ENCODE measurements around the gene SDK2. TPM values are rescaled to one million over a fixed set of nuclear protein-coding genes. Genes with fewer than 3 reads are reported as not detected.
A peak's percentile ranks its signal among the peaks of the same experiment; 100 is the strongest.
"Not testable (repeated sequence)": the region's sequence is repeated elsewhere in the genome, so short reads cannot be mapped to it uniquely, and the experiment has no call there.

SDK2 gene
- total and polyA plus RNA-seq, 11 donors, result 0.84 to 4.0 (median 2.6) TPM

DNA sequence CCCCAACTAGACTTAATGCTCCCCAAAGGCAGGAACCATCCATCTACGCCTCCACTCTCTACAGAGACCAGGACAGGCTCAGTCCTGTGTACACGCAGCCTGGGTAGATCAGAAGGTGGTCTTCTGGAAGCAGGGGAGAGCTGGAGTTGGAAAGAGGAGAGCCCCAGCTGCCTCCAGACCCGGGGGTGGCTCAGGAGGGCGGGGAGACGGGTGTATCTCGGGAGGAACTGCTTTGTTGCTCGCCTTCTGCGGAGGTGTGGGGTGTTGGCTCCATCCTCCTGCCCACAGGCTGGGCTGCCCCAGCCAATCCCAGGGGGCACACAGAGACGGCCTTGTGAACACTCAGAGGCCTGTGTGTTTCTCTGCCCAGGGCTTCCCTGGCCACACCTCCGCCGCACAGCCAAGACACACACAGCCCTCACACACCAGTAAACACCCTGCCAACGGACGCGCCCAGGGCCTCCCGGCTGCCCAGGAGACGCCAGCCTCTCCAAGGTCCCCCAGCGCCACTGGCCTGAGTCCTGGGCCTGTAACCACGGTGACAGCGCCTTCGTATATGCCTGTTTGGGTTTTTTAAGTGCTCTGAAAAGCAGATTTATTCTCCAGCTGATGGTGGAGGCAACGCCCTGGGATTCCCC is 189.1 kb downstream of the SDK2 start:
- DNase-seq (no peak), ATAC-seq (no peak)
- intact Hi-C loops (cut with DNase I), result no loop called here
- H3K4me1 ChIP-seq, result no peaks in the 10 kb centered on the region
- WGBS, 4 donors, result 67 to 79% (median 71%) methylated on average over 19 to 21 of the region's 21 CpGs
- no peaks in the 10 kb centered on the region for H3K36me3 ChIP-seq
- no peak overlapping the region for H3K27ac ChIP-seq
- peaks cover 0 to 7% (median 0%) of the 10 kb centered on the region in 9 donors for H3K27me3 ChIP-seq
- no peak overlapping the region for H3K4me3 ChIP-seq
- TF ChIP-seq, protein P1, sequence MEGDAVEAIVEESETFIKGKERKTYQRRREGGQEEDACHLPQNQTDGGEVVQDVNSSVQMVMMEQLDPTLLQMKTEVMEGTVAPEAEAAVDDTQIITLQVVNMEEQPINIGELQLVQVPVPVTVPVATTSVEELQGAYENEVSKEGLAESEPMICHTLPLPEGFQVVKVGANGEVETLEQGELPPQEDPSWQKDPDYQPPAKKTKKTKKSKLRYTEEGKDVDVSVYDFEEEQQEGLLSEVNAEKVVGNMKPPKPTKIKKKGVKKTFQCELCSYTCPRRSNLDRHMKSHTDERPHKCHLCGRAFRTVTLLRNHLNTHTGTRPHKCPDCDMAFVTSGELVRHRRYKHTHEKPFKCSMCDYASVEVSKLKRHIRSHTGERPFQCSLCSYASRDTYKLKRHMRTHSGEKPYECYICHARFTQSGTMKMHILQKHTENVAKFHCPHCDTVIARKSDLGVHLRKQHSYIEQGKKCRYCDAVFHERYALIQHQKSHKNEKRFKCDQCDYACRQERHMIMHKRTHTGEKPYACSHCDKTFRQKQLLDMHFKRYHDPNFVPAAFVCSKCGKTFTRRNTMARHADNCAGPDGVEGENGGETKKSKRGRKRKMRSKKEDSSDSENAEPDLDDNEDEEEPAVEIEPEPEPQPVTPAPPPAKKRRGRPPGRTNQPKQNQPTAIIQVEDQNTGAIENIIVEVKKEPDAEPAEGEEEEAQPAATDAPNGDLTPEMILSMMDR (IDR thresholded peaks at IDR 0.05), result no peak
- TF ChIP-seq POLR2A (IDR thresholded peaks at IDR 0.05), result no peak
- H3K9me3 ChIP-seq, result peaks cover 0 to 12% (median 0%) of the 10 kb centered on the region in 12 donors

DNA sequence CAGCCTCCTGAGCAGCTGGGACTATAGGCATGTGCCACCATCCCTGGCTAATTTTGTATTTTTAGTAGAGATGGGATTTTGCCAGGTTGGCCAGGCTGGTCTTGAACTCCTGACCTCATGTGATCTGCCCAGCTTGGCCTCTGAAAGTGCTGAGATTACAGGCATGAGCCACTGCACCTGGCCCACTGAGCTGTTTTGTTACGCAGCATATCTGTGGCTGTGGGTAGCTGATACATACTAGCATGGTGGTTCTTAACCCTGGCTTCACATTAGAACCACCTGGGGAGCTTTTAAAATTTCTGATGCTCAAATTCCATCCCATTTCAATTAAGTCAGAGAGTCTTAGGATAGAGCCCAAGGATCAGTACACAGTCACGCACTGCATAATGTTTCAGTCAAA is 190.8 kb downstream of the SDK2 start:
- H3K4me1 ChIP-seq; H3K4me3 ChIP-seq; H3K27ac ChIP-seq; intact Hi-C loops (cut with DNase I); DNase-seq; H3K36me3 ChIP-seq; H3K27me3 ChIP-seq; H3K9me3 ChIP-seq; ATAC-seq: not testable (repeated sequence)
- 95 to 100% (median 98%) methylated on average over 2 of the region's 2 CpGs for WGBS, 4 donors

DNA sequence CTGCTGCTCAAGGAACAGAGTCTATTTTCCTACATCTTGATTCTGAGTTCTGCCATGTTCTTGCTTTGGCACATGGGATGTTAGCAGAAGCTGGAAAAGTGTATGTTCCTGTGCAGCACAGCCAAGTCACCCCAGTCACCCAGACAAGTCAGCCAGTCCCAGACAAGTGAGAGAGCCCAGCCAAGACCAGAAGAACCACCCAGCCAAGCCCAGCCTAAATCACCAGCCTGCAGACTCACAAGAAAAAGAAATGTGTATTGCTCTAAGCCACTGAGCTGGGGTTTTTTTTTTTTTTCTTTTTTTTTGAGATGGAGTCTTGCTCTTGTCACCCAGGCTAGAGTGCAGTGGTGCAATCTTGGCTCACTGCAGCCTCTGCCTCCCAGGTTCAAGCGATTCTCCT is 191.2 kb downstream of the SDK2 start:
- TF ChIP-seq POLR2A (IDR thresholded peaks at IDR 0.05), result no peak
- TF ChIP-seq, protein P1 (IDR thresholded peaks at IDR 0.05), result no peak
- H3K4me1 ChIP-seq, result no peaks in the 10 kb centered on the region
- H3K36me3 ChIP-seq, result no peaks in the 10 kb centered on the region
- no peak overlapping the region for H3K27ac ChIP-seq
- peaks cover 0 to 7% (median 0%) of the 10 kb centered on the region in 12 donors for H3K9me3 ChIP-seq
- no peak for DNase-seq
- no peak overlapping the region for H3K4me3 ChIP-seq
- no peak for ATAC-seq
- peaks cover 0 to 7% (median 0%) of the 10 kb centered on the region in 9 donors for H3K27me3 ChIP-seq
- WGBS, 4 donors, result 87 to 100% (median 90%) methylated on average over 1 of the region's 1 CpG
- intact Hi-C loops (cut with DNase I), result no loop called here

DNA sequence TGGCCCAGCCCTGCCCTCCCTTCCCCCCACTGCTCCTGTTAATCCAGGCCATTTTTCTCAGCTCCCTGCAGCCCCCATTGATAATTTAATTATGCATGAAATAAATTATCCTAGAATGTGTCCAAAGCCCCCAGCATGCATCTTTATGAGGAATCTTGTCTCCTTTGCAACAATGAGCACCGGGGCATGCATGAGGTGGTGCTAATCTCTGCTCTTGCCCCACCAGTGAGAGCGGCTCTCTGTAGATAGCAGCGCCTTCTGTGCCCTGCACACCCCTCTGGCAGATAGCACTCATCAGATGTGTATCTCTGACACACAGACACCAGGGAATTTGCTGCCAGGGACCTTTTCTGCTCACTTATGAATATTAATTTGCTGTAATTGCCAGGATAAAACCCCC is 192.2 kb downstream of the SDK2 start:
- 80 to 94% (median 90%) methylated on average over 3 of the region's 3 CpGs for WGBS, 4 donors
- TF ChIP-seq, protein P1 (IDR thresholded peaks at IDR 0.05), result no peak
- no peak for TF ChIP-seq POLR2A (IDR thresholded peaks at IDR 0.05)
- ATAC-seq (no peak), DNase-seq (no peak)
- no peak overlapping the region for H3K27ac ChIP-seq
- no peaks in the 10 kb centered on the region for H3K4me1 ChIP-seq
- no peaks in the 10 kb centered on the region for H3K36me3 ChIP-seq
- H3K9me3 ChIP-seq, result peaks cover 0 to 7% (median 0%) of the 10 kb centered on the region in 12 donors
- intact Hi-C loops (cut with DNase I), result no loop called here
- no peak overlapping the region for H3K4me3 ChIP-seq
- H3K27me3 ChIP-seq, result peaks cover 0 to 7% (median 0%) of the 10 kb centered on the region in 9 donors

DNA sequence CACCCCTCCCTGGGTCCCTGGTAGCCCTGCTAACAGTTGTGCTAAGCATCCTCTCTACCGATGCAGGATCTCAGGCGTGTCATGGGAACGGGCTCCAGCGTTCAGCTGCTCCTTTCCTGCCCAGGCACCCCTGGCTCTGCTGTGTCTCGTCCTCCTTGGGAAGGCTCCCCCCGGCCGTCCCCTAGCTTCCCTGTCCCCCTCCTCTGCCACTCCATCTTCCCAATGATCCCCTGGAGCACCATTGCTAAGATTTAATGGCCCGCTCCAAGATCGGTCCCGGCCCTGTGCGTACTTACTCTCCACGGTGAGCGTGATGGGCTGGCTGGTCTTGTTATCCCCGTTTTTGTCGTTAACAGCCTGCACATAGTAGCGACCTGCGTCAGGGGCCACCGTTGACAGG is 196.9 kb downstream of the SDK2 start:
- DNase-seq (no peak), ATAC-seq (peak in 1 of 4 donors; percentile 7)
- H3K27ac ChIP-seq, result no peak overlapping the region
- no peak overlapping the region for H3K4me3 ChIP-seq
- no peaks in the 10 kb centered on the region for H3K27me3 ChIP-seq
- no peaks in the 10 kb centered on the region for H3K4me1 ChIP-seq
- TF ChIP-seq, protein P1 (IDR thresholded peaks at IDR 0.05), result no peak
- no peak for TF ChIP-seq POLR2A (IDR thresholded peaks at IDR 0.05)
- no peaks in the 10 kb centered on the region for H3K36me3 ChIP-seq
- H3K9me3 ChIP-seq, result no peaks in the 10 kb centered on the region
- WGBS, 4 donors, result 77 to 89% (median 80%) methylated on average over 18 of the region's 18 CpGs
- intact Hi-C loops (cut with DNase I), result no loop called here
